Thymus (tissue), 11 donors: ENCODE measurements around the gene ANKRD13D. TPM values are rescaled to one million over a fixed set of nuclear protein-coding genes. Genes with fewer than 3 reads are reported as not detected.

Experiments used
- DNase-seq, 9 donors: peaks; one replicate each; pipeline ENCODE4 v3.0.0-alpha.2; 2013; ENCODE audit warnings: low spot score in 9 of 9, low read depth in 6 of 9, missing footprints in 1 of 9
- H3K27ac ChIP-seq, 2 donors: one replicate each; pipeline ENCODE4 v1.5.1; 2013; ENCODE audit warnings: control low read depth in 1 of 2, low read depth in 1 of 2, low read length in 1 of 2, mild to moderate bottlenecking in 1 of 2, moderate library complexity in 1 of 2
- H3K27me3 ChIP-seq, 2 donors: one replicate each; pipeline ENCODE4 v1.5.1; 2013; ENCODE audit warnings: low read length in 1 of 2; ENCODE audit not compliant: control insufficient read depth in 2 of 2, insufficient read depth in 1 of 2
- H3K36me3 ChIP-seq, 2 donors: one replicate each; pipeline ENCODE4 v1.5.1; 2013; ENCODE audit warnings: low read length in 1 of 2, mild to moderate bottlenecking in 1 of 2, moderate library complexity in 1 of 2; ENCODE audit not compliant: control insufficient read depth in 2 of 2, insufficient read depth in 2 of 2
- H3K4me1 ChIP-seq, 2 donors: one replicate each; pipeline ENCODE4 v1.5.1; 2013; ENCODE audit warnings: low read length in 2 of 2; ENCODE audit not compliant: control insufficient read depth in 2 of 2, insufficient read depth in 2 of 2
- H3K4me3 ChIP-seq, 2 donors: one replicate each; pipeline ENCODE4 v1.5.1; 2013; ENCODE audit warnings: low read length in 2 of 2, control low read depth in 1 of 2, mild to moderate bottlenecking in 1 of 2
- H3K9me3 ChIP-seq, 2 donors: one replicate each; pipeline ENCODE4 v1.5.1; 2013; ENCODE audit warnings: low read length in 1 of 2, mild to moderate bottlenecking in 1 of 2; ENCODE audit not compliant: control insufficient read depth in 2 of 2, insufficient read depth in 1 of 2
- WGBS: extraction: QIAGEN DNeasy Blood & Tissue Kit; methylation state at CpG from one replicate; pipeline ENCODE4 v1.1.7; 2013; 5-methylcytosine and 5-hydroxymethylcytosine counted together
- polyA plus RNA-seq: library from polyadenylated mRNA; stranded (reverse); fragments of 200-250 nt; gene quantifications from one replicate; pipeline ENCODE4 v1.2.3, GENCODE V29; 2013
- total RNA-seq: library from RNA; stranded (reverse); fragments of 120-200 nt; gene quantifications from one replicate; pipeline ENCODE4 v1.2.4, GENCODE V29; 2013
- donor health status: healthy.

The ANKRD13D gene
- total and polyA plus RNA-seq, 2 donors, result 32.1 to 99.1 TPM

DNA sequence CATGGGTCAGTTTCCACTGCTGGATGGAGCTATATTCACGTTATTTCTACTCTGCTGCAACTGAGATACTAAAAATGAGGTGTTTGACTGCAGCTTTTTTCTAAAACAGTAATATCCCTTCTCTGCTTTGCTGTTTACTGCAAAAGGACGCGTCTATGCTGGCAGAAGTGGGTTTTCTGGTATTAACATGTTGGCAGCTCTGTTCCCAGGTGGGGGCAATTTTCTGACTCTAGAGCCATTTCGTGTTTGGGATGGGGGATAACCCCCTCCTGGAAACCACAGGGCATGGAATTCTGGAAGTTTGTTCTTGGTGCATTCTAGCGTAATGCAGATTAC lies 17.9 kb upstream of the ANKRD13D start:
- Histone ChIP-seq H3K4me1 (peaks cover 72 to 87% of the 10 kb centered on the region in 2 donors), H3K4me3 (peak overlapping the region; percentile 67 to 92), H3K36me3 (peaks cover 45 to 78% of the 10 kb centered on the region in 2 donors), H3K27me3 (no peaks in the 10 kb centered on the region), H3K27ac (peak overlapping the region; percentile 95 to 99), H3K9me3 (peaks cover 0 to 6% of the 10 kb centered on the region in 2 donors)
- DNase-seq, result peak in 1 of 9 donors; percentile 57
- 38% methylated on average over 5 of the region's 5 CpGs for WGBS

DNA sequence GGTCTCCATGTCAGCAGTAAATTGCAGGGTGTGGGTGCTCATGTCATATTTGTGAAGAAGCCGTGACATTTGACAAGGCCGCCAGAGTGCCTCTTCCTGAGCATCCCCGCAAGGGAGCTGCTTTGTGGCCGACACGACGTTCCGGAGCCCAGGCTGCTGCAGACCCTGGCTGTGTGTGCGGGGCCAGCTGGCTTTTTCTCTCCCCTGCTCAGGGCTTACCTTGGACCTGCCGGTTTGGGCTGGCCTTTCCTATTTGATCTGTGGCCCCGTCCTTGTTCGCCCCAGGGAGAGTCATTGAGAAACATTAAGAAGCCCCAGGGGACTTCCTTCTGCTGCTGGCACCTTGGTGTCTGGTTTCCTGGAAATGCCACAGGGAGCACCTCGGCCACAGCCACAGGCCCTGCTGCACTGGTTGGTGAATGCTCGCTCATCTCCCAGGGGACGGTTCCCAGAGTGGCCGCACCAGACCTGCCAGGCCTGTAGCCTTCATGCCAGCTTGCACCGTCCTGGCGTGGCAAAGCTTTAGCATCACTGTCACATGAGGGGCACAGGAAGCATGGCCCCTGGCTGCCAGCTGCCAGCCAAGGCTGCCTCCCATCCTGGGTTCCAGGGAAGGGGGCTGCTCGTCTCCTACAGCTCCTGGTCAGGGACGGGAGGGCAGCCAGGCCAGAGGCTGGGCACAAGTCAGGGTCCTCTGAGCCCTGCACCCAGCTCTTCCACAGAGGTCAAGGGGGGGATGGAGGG lies 17.4 kb upstream of the ANKRD13D start:
- DNase-seq, result peak in 1 of 9 donors; percentile 67
- Histone ChIP-seq H3K27ac (peak overlapping the region; percentile 95 to 99), H3K4me1 (peaks cover 77 to 92% of the 10 kb centered on the region in 2 donors), H3K36me3 (peaks cover 45 to 82% of the 10 kb centered on the region in 2 donors), H3K9me3 (peaks cover 0 to 6% of the 10 kb centered on the region in 2 donors), H3K4me3 (peak overlapping the region; percentile 67 to 92), H3K27me3 (no peaks in the 10 kb centered on the region)
- 18% methylated on average over 19 of the region's 19 CpGs for WGBS

DNA sequence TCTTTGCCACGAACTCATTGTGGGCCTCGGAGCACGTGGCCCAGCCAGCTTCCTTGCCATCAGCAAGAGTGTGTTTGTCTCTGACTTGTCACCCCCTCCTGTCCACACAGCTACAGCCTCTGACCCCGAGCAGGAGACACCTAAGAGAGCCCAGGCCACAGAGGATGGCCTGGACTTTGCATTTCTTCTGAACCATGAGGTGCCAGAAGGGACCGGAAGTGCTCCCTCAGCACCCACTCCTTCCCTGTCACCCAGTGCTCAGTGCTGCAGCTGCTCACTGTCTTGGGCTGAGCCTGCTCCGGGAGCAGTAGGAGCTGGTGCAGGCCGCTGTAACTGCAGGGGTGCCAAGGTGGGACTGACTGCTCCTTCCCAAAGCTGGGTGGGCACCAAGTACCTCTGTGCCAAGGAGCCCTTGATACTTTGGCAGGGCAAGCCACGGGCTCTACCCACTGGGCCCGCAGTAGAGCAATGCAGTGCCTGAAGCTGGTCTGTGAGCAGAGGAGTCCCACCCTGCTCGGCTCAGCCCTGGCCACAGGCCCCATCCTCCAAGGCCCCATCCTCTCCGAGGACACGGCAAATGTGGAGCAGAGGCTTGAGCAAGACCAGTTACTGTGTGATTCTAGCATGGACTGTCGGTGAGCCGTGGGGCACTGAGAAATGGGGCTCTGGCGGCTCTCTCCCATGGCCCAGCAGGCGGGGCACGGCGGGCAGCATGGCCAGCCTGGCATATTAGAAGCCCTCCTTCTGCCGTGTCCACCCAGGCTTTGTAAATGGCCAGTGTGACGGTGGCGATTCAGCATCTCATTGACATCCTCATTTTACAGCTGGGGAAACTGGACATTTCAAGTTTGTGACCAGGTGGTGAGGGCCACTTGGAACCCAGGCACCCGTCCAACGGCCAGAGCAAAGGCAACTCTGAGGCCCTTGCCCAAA lies 16.5 kb upstream of the ANKRD13D start:
- H3K9me3 ChIP-seq, result peaks cover 0 to 5% of the 10 kb centered on the region in 2 donors
- H3K4me3 ChIP-seq, result peak overlapping the region; percentile 34 to 67
- H3K4me1 ChIP-seq, result peaks cover 84 to 100% of the 10 kb centered on the region in 2 donors
- H3K27me3 ChIP-seq, result no peaks in the 10 kb centered on the region
- WGBS, result 69% methylated on average over 23 of the region's 23 CpGs
- H3K27ac ChIP-seq, result peak overlapping the region; percentile 95 to 99
- DNase-seq, result peak in 1 of 9 donors; percentile 69
- peaks cover 45 to 89% of the 10 kb centered on the region in 2 donors for H3K36me3 ChIP-seq

DNA sequence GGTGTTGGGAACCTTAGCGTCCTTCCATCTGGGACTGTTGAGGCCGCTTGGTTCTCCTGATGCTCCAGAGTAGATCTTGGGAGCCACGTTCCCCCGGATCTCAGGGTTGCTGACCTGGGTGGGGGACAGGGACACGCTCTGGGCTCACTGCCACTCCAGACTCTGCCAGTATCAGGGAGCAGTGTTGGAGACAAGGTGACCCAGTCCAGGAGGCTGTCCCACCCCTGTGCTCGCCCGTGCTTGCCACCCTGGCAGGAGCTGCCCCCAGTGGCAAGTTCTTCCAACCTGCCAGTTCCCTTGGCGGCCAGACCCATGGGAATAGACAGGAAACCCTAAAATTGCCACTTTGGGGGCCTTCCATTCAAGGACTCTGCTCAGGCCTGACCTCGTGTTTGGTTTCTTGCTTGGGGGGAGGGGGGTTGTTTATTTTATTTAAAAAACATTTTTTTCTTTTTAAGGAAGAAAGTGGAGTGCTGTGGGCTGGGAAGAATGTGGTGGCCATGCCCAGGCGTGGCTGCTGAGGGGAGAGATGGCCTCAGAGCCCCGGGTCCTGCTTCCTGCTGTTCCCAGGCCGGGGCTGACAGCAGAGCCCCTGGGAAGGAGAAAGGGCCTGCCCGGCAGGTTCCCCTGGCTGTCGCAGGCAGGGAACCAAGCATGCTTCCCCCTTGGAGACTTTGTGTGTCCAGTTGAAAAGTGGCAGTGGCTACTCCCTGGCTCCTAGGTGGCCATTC lies 15.7 kb upstream of the ANKRD13D start:
- Histone ChIP-seq H3K4me3 (no peak overlapping the region), H3K4me1 (peaks cover 90 to 100% of the 10 kb centered on the region in 2 donors), H3K27ac (peak overlapping the region; percentile 95 to 99), H3K36me3 (peaks cover 41 to 89% of the 10 kb centered on the region in 2 donors), H3K27me3 (no peaks in the 10 kb centered on the region), H3K9me3 (peaks cover 0 to 5% of the 10 kb centered on the region in 2 donors)
- DNase-seq, result no peak
- 74% methylated on average over 14 of the region's 14 CpGs for WGBS

DNA sequence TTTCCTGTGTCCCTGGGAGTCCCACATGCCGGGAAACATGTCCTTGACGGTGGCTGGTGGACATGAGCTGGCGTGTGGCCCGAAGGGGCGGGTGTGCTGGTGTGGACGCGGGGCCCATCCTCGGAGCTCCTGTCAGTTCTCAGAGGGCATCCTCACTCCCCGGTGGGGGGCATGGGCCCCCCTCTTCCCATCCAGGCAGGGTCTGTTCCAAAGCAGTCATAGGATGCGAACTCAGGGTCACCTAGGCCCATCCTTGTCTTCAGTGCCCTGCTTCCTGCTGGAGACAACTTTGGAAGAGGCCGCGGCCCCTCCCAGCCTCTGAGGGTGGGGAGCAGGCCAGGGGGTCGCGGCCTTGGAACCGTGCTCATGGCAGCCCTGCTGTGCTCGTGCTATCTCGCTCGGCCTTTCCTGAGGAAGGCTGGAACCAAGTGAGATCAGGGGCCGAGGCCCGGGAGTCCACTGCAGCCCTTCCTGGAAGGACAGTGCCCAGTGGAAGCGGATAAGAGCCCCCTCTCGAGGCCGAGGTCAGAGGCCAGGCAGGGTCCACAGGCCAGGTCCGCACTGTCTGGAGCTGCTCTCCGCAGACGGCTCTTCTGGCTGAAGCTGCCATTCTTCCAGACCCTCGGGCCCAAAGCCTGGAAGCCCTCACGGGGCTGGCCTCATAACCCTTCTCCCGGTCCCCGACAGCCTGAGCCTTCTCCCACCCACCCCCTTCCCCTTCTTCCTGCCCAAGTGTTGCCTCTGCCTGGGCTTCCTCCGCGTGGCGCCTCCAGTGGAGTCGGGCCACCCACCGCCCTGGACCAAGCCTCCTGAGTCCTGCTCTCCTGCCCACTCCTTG lies 14.1 kb upstream of the ANKRD13D start:
- Histone ChIP-seq H3K36me3 (peaks cover 41 to 91% of the 10 kb centered on the region in 2 donors), H3K4me1 (peaks cover 87 to 100% of the 10 kb centered on the region in 2 donors), H3K27ac (peak overlapping the region; percentile 78 to 99), H3K9me3 (peaks cover 0 to 5% of the 10 kb centered on the region in 2 donors), H3K27me3 (no peaks in the 10 kb centered on the region), H3K4me3 (no peak overlapping the region)
- WGBS, result 77% methylated on average over 35 of the region's 35 CpGs
- no peak for DNase-seq

DNA sequence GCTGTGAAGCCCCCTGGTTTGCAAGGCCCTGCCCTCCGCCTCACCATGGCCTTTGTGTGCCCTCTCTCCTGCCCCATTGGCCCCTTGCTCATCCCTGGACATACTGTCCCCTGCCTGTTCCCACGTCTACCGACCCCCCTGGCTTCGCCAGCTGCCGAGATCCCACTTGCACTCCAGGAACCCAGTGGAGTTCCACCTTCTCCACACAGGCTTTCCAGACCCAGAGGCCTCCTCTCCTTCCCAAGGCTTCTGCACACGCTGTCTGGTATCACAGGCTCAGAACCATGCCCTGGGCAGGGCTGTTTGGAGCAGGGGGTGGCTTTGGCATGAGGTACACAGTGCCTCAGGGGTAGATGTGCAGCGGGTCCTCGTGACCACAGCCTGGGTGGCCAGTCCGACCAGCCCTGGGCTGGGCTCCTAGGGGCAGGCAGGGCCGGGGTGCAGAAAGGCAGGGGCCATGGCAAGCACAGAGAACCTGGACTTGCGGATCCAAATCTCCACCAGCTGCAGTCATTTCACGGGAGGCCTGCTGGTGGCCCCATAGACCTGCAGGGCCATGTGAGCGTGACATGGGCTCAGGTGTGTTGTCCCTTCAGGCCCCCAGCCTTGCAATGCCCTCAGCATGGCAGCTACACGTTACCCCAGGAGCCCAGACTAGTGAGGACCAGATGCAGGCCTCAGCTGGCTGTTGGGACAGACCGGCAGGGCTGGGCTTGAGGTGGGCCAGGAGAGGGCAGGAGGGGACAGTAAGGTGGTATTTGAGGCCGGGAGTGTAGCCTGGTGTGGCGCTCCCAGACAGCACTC lies 13.3 kb upstream of the ANKRD13D start:
- peak in 1 of 9 donors; percentile 47 for DNase-seq
- H3K4me1 ChIP-seq, result peaks cover 81 to 98% of the 10 kb centered on the region in 2 donors
- H3K36me3 ChIP-seq, result peaks cover 44 to 95% of the 10 kb centered on the region in 2 donors
- H3K9me3 ChIP-seq, result peaks cover 0 to 5% of the 10 kb centered on the region in 2 donors
- 92% methylated on average over 17 of the region's 17 CpGs for WGBS
- peak overlapping the region; percentile 78 to 99 for H3K27ac ChIP-seq
- no peaks in the 10 kb centered on the region for H3K27me3 ChIP-seq
- H3K4me3 ChIP-seq, result no peak overlapping the region

DNA sequence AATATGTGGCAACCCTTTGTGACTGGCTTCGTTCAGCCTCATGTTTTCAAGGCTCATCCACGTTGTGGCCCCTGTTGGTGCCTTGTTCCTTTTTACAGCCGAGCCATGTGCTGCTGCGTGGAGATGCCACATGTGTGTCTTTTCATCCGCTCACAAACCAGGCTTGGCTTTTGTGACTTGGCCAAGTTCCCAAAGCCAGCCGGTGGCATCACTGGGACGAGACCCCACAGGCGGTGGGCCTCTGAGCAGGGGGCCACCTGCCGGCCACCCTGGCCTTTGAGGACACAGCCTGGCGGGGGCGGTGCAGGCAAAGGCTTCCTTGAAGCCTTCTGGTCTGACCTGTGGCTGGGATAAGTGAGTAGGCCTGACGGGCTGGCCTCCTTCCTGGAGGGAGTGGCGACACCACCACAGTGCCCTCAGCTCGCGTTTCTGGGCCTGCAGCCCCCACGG lies 12.3 kb upstream of the ANKRD13D start:
- DNase-seq, result peak in 1 of 9 donors; percentile 72
- peaks cover 71 to 88% of the 10 kb centered on the region in 2 donors for H3K4me1 ChIP-seq
- peak overlapping the region; percentile 95 to 99 for H3K27ac ChIP-seq
- no peaks in the 10 kb centered on the region for H3K27me3 ChIP-seq
- H3K9me3 ChIP-seq, result peaks cover 0 to 5% of the 10 kb centered on the region in 2 donors
- H3K36me3 ChIP-seq, result peaks cover 54 to 95% of the 10 kb centered on the region in 2 donors
- H3K4me3 ChIP-seq, result peak overlapping the region; percentile 55 to 67
- WGBS, result 7% methylated on average over 16 of the region's 16 CpGs
